ENCODE measurements around the gene DNAL1. TPM values are rescaled to one million over a fixed set of nuclear protein-coding genes. Genes with fewer than 3 reads are reported as not detected.

Gene DNAL1
- total and polyA plus RNA-seq, 2 of the 13 experiments (the other 11 are each of a cell fraction or from before 2014, with no cell fraction given), result 1.4 to 13.3 TPM

GRCh38 chr14:73633116-73634010 lies 11.4 kb upstream of the DNAL1 start (continued):
- TF ChIP-seq NPAS2 (CRISPR knock-in tag; IDR thresholded peaks at IDR 0.05; ENCODE audit: borderline replicate concordance), result no peak
- TF ChIP-seq ZBTB46 (CRISPR knock-in tag; IDR thresholded peaks at IDR 0.05; ENCODE audit: borderline replicate concordance), result no peak
- TF ChIP-seq NFYB (CRISPR knock-in tag; IDR thresholded peaks at IDR 0.05), result no peak
- TF ChIP-seq ZNF816 (CRISPR knock-in tag; IDR thresholded peaks at IDR 0.05; ENCODE audit: borderline replicate concordance), result no peak
- 0 out of 2 replicates have a peak, but pooled peaks have one; percentile 25 for TF ChIP-seq ZNF784 (CRISPR knock-in tag; IDR thresholded peaks at IDR 0.05; ENCODE audit: borderline replicate concordance)
- TF ChIP-seq MTERF4 (CRISPR knock-in tag; IDR thresholded peaks at IDR 0.05), result no peak
- TF ChIP-seq SRSF9 (IDR thresholded peaks at IDR 0.05; ENCODE audit: borderline replicate concordance, insufficient read depth, low read depth, low read length, poor library complexity, severe bottlenecking), result no peak
- no peak for TF ChIP-seq ZBTB25 (CRISPR knock-in tag; IDR thresholded peaks at IDR 0.05)
- no peak for TF ChIP-seq KDM5B (CRISPR knock-in tag; IDR thresholded peaks at IDR 0.05; ENCODE audit: borderline replicate concordance)
- TF ChIP-seq REPIN1 (CRISPR knock-in tag; IDR thresholded peaks at IDR 0.05; ENCODE audit: borderline replicate concordance, low read depth), result peak; percentile 43; the same call in 1 of the 2 replicates
- no peak for TF ChIP-seq TMF1 (CRISPR knock-in tag; IDR thresholded peaks at IDR 0.05; ENCODE audit: low read depth)
- TF ChIP-seq JARID2 (CRISPR knock-in tag; IDR thresholded peaks at IDR 0.05; ENCODE audit: insufficient replicate concordance), result no peak
- TF ChIP-seq SNAI1 (CRISPR knock-in tag; IDR thresholded peaks at IDR 0.05; ENCODE audit: borderline replicate concordance), result no peak
- peak; percentile 45; the same call in 1 of the 2 replicates for TF ChIP-seq ZMYM4 (CRISPR knock-in tag; IDR thresholded peaks at IDR 0.05)
- no peak for TF ChIP-seq GLMP (CRISPR knock-in tag; IDR thresholded peaks at IDR 0.05; ENCODE audit: borderline replicate concordance)
- no peak for TF ChIP-seq REL (CRISPR knock-in tag; conservative IDR thresholded peaks at IDR 0.05)
- no peak; the same call in 1 of the 2 replicates for TF ChIP-seq DMAP1 (CRISPR knock-in tag; IDR thresholded peaks at IDR 0.05)
- no peak for TF ChIP-seq ZNF280D (CRISPR knock-in tag; IDR thresholded peaks at IDR 0.05)

Measured in HepG2 (cell line).